ENCODE results near the gene FYN. TPM values are rescaled to one million over a fixed set of nuclear protein-coding genes. Genes with fewer than 3 reads are reported as not detected.

FYN gene
- total RNA-seq, 1 experiment from 2014 or later, result 7.2 TPM

DNA sequence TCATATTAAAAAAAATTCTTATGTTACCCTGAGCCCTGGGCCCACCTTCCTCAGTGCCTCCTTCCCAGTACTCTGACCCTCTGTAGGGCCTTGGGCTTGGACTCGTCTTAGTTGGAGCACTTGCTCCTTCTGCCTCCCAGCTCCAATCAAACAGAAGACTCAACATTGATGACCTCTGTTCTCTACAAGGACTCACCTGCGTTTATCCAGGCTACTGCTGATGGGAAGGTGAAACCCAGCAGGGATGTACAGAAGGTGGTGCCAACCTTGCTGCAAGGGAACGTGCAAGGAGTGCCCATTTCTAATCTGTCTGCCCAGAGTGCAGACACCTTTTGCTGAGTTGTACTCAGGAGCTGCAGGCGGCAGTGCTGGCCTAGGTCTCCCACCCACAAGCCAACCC lies 38.9 kb downstream of the FYN start:
- TF ChIP-seq, protein P1, sequence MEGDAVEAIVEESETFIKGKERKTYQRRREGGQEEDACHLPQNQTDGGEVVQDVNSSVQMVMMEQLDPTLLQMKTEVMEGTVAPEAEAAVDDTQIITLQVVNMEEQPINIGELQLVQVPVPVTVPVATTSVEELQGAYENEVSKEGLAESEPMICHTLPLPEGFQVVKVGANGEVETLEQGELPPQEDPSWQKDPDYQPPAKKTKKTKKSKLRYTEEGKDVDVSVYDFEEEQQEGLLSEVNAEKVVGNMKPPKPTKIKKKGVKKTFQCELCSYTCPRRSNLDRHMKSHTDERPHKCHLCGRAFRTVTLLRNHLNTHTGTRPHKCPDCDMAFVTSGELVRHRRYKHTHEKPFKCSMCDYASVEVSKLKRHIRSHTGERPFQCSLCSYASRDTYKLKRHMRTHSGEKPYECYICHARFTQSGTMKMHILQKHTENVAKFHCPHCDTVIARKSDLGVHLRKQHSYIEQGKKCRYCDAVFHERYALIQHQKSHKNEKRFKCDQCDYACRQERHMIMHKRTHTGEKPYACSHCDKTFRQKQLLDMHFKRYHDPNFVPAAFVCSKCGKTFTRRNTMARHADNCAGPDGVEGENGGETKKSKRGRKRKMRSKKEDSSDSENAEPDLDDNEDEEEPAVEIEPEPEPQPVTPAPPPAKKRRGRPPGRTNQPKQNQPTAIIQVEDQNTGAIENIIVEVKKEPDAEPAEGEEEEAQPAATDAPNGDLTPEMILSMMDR (IDR thresholded peaks at IDR 0.05; ENCODE audit: insufficient read depth in 1 of 2, low read depth in 1 of 2, low read length in 1 of 2, severe bottlenecking in 1 of 2, unreplicated experiment in 1 of 2), result no peak
- Mint-ChIP-seq H3K9me3 (ENCODE audit: unreplicated experiment) (no peaks in the 10 kb centered on the region), H3K4me1 (ENCODE audit: low read depth, unreplicated experiment) (no peaks in the 10 kb centered on the region), H3K27ac (ENCODE audit: unreplicated experiment) (no peak overlapping the region), H3K36me3 (ENCODE audit: insufficient read depth, unreplicated experiment) (no peaks in the 10 kb centered on the region), H3K27me3 (ENCODE audit: insufficient read depth, unreplicated experiment) (peaks cover 3% of the 10 kb centered on the region), H3K4me3 (ENCODE audit: unreplicated experiment) (no peak overlapping the region)
- BruUV-seq (replicated peaks), result no TSS peak
- ChIA-PET CTCF (no interaction called here), POLR2A (no interaction called here)
- H3K9me3 ChIP-seq, result no peaks in the 10 kb centered on the region
- no peaks in the 10 kb centered on the region for H3K36me3 ChIP-seq (ENCODE audit: control insufficient read depth, insufficient read depth, low read length)
- H3K4me3 ChIP-seq (ENCODE audit: low read depth, low read length), result no peak overlapping the region
- DNase-seq, result no peak
- intact Hi-C loops (cut with micrococcal nuclease; ENCODE audit: unreplicated experiment), result no loop called here
- H3K27me3 ChIP-seq (replicated peaks; ENCODE audit: control insufficient read depth, insufficient read depth, low read length), result no peaks in the 10 kb centered on the region
- H3K4me1 ChIP-seq, result no peaks in the 10 kb centered on the region

DNA sequence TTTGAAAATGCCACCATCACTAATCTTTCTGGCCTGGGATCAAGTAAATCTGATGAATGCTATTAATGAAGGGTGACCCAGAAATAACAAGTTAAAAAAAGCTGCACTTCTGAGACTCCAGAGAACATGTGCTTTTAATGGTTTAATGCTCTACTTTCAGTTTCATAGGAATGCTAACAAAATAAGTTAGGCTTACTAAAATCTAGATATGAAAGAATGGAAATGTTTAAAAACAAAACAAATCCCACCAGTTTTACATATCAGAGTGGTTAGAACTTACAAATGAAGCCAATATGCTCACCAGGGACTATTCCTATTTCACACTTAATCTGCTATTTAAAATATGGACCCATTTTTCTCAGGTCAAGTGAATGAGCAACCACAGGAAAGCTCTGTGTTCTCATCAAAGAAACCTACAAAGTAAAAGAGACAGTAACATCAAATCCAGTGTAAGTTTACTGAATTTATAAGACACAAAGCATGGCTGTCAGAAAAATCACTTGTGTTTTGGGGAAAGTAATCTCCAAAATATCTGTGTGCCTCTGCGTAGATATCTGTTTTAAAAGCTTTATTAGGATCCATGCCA lies 40.3 kb downstream of the FYN start:
- POLR2A ChIA-PET, result no interaction called here
- peaks cover 3% of the 10 kb centered on the region for H3K27me3 Mint-ChIP-seq (ENCODE audit: insufficient read depth, unreplicated experiment)
- H3K27ac Mint-ChIP-seq (ENCODE audit: unreplicated experiment), result no peak overlapping the region
- no peaks in the 10 kb centered on the region for H3K4me1 Mint-ChIP-seq (ENCODE audit: low read depth, unreplicated experiment)
- Histone ChIP-seq H3K4me1 (no peaks in the 10 kb centered on the region), H3K4me3 (ENCODE audit: low read depth, low read length) (no peak overlapping the region), H3K36me3 (ENCODE audit: control insufficient read depth, insufficient read depth, low read length) (no peaks in the 10 kb centered on the region), H3K9me3 (no peaks in the 10 kb centered on the region), H3K27me3 (replicated peaks; ENCODE audit: control insufficient read depth, insufficient read depth, low read length) (no peaks in the 10 kb centered on the region)
- H3K4me3 Mint-ChIP-seq (ENCODE audit: unreplicated experiment), result no peak overlapping the region
- no peak for DNase-seq
- CTCF ChIA-PET, result no interaction called here
- H3K9me3 Mint-ChIP-seq (ENCODE audit: unreplicated experiment), result no peaks in the 10 kb centered on the region
- no peaks in the 10 kb centered on the region for H3K36me3 Mint-ChIP-seq (ENCODE audit: insufficient read depth, unreplicated experiment)
- intact Hi-C loops (cut with micrococcal nuclease; ENCODE audit: unreplicated experiment), result no loop called here
- TF ChIP-seq, protein P1 (IDR thresholded peaks at IDR 0.05; ENCODE audit: insufficient read depth in 1 of 2, low read depth in 1 of 2, low read length in 1 of 2, severe bottlenecking in 1 of 2, unreplicated experiment in 1 of 2), result no peak
- no TSS peak for BruUV-seq (replicated peaks)

DNA sequence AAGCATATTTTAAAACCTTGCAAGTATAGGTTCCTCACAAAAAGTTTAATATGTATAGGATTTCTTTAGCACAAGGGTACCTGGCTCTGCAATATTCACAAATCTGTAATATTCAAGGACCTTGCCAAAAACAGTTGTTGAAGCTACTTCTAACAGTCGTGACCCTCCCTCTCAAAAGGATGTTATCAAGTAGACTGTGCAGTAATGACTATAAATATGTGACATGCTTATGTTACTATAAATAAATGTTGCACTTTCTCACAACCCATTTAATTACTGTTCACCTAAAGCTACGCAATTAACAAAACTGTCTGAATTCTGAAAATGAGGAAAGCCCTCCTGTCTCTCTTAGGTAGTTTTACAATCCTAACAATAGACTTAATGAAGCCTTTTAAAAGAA lies 41.8 kb downstream of the FYN start:
- ChIA-PET POLR2A (no interaction called here), CTCF (no interaction called here)
- H3K4me1 ChIP-seq, result no peaks in the 10 kb centered on the region
- Mint-ChIP-seq H3K27ac (ENCODE audit: unreplicated experiment) (no peak overlapping the region), H3K4me1 (ENCODE audit: low read depth, unreplicated experiment) (no peaks in the 10 kb centered on the region), H3K9me3 (ENCODE audit: unreplicated experiment) (no peaks in the 10 kb centered on the region), H3K27me3 (ENCODE audit: insufficient read depth, unreplicated experiment) (peaks cover 3% of the 10 kb centered on the region), H3K4me3 (ENCODE audit: unreplicated experiment) (no peak overlapping the region), H3K36me3 (ENCODE audit: insufficient read depth, unreplicated experiment) (no peaks in the 10 kb centered on the region)
- no peaks in the 10 kb centered on the region for H3K36me3 ChIP-seq (ENCODE audit: control insufficient read depth, insufficient read depth, low read length)
- no peak overlapping the region for H3K4me3 ChIP-seq (ENCODE audit: low read depth, low read length)
- H3K27me3 ChIP-seq (replicated peaks; ENCODE audit: control insufficient read depth, insufficient read depth, low read length), result no peaks in the 10 kb centered on the region
- TF ChIP-seq, protein P1 (IDR thresholded peaks at IDR 0.05; ENCODE audit: insufficient read depth in 1 of 2, low read depth in 1 of 2, low read length in 1 of 2, severe bottlenecking in 1 of 2, unreplicated experiment in 1 of 2), result no peak
- no peak for DNase-seq
- H3K9me3 ChIP-seq, result no peaks in the 10 kb centered on the region
- no TSS peak for BruUV-seq (replicated peaks)
- intact Hi-C loops (cut with micrococcal nuclease; ENCODE audit: unreplicated experiment), result no loop called here
